Brain microvascular endothelial cell (primary cell): ENCODE results near the gene ADAMTS14.

Source experiments
- DNase-seq: peaks from one replicate; pipeline ENCODE4 v3.0.0-alpha.2; 2020
- H3K27ac ChIP-seq: fragments of 250-450 bp; sonication (Bioruptor Pico); 2 replicates; pipeline ENCODE4 v1.5.1; 2020; ENCODE audit warnings: mild to moderate bottlenecking, moderate library complexity
- H3K27me3 ChIP-seq: fragments of 250-450 bp; sonication (Bioruptor Pico); replicated peaks from 2 replicates; pipeline ENCODE4 v1.5.1; 2020; ENCODE audit warnings: mild to moderate bottlenecking
- H3K36me3 ChIP-seq: fragments of 250-450 bp; sonication (Bioruptor Pico); replicated peaks from 2 replicates; pipeline ENCODE4 v1.5.1; 2020; ENCODE audit warnings: mild to moderate bottlenecking
- H3K4me3 ChIP-seq: 2 replicates; pipeline ENCODE4 v1.5.1; 2011; ENCODE audit warnings: low read depth, mild to moderate bottlenecking, control low read depth, low read length, moderate library complexity
- CTCF ChIP-seq: IDR thresholded peaks from 2 replicates; pipeline ENCODE4 v1.5.1; 2011; ENCODE audit warnings: low read depth, mild to moderate bottlenecking, moderate library complexity, low read length, control low read depth, inconsistent platforms; ENCODE audit errors: missing control alignments
- in situ Hi-C: cut with HindIII; loops from 2 replicates; pipeline ENCODE4 v1.10.0; 2017; ENCODE audit warnings: low sequenced_read_pairs, low pct_ligation_motif_present

Gene ADAMTS14

DNA sequence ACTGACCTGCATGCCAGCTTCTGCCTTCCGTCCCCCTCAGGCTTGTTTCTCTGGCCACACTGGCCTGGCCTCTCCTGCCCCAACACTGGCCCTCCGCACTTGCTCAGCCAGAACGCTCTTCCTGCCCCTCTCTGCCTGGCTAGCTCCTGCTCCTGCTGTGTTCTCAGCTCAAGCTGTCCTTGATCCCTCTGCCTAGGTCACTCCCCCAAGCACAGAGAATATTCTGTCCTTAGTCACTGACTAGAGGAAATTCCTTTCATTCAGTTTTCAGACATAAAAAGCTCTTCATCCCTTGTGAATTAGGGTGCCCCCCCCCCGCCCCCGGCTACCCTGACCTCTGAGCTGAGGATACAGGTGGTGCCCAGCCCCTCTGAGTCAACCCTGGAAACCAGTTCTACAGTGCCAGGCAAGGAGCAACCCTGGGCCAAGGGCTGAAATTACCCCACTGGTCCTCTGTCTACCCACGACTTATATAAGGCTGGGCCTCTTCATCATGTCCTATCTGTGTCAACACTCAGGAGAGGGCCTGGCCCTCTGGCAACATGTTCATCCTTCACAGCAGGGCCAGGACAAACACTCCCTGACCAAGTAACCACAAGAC is 136.8 kb downstream of the ADAMTS14 start:
- no peak for DNase-seq
- TF ChIP-seq CTCF = no peak
- H3K27me3 ChIP-seq = no peaks in the 10 kb centered on the region
- in situ Hi-C loops = no loop called here
- H3K27ac ChIP-seq = no peak overlapping the region
- no peak overlapping the region for H3K4me3 ChIP-seq
- H3K36me3 ChIP-seq = no peaks in the 10 kb centered on the region

GRCh38 chr10:70809726-70810125 is 137.4 kb downstream of the ADAMTS14 start:
- TF ChIP-seq CTCF = no peak
- DNase-seq = no peak
- Histone ChIP-seq H3K27me3 (no peaks in the 10 kb centered on the region), H3K4me3 (no peak overlapping the region), H3K27ac (no peak overlapping the region), H3K36me3 (no peaks in the 10 kb centered on the region)
- in situ Hi-C loops = no loop called here

GRCh38 chr10:70810967-70811366 is 138.7 kb downstream of the ADAMTS14 start:
- Histone ChIP-seq H3K27ac (no peak overlapping the region), H3K27me3 (no peaks in the 10 kb centered on the region), H3K36me3 (no peaks in the 10 kb centered on the region), H3K4me3 (no peak overlapping the region)
- no peak for TF ChIP-seq CTCF
- in situ Hi-C loops = no loop called here
- no peak for DNase-seq

- Histone ChIP-seq H3K27me3 (no peaks in the 10 kb centered on the region), H3K27ac (no peak overlapping the region), H3K4me3 (no peak overlapping the region), H3K36me3 (no peaks in the 10 kb centered on the region)
- DNase-seq = no peak
- in situ Hi-C loops = no loop called here
- no peak for TF ChIP-seq CTCF
These were observed 139.6 kb downstream of the ADAMTS14 start for GRCh38 chr10:70811881-70812280.
